HFFc6 (cell line): ENCODE results near the gene LYPLAL1. TPM values are rescaled to one million over a fixed set of nuclear protein-coding genes. Genes with fewer than 3 reads are reported as not detected.

Source experiments
- DNase-seq: peaks from one replicate; pipeline ENCODE4 v3.0.0-alpha.2; 2018
- H3K27ac Mint-ChIP-seq: 2 replicates; pipeline ENCODE4 v1.8.0; 2020; ENCODE audit warnings: mild to moderate bottlenecking, mixed read lengths
- H3K27me3 Mint-ChIP-seq: 2 replicates; pipeline ENCODE4 v1.8.0; 2021; ENCODE audit warnings: mild to moderate bottlenecking, moderate library complexity, mixed read lengths; ENCODE audit not compliant: insufficient read depth
- H3K36me3 Mint-ChIP-seq: 2 replicates; pipeline ENCODE4 v1.8.0; 2021; ENCODE audit warnings: low read depth, mixed read lengths
- H3K4me1 Mint-ChIP-seq: 2 replicates; pipeline ENCODE4 v1.8.0; 2020; ENCODE audit warnings: low read depth, mixed read lengths
- H3K4me3 Mint-ChIP-seq: 2 replicates; pipeline ENCODE4 v1.8.0; 2020; ENCODE audit warnings: mild to moderate bottlenecking, moderate library complexity, mixed read lengths
- H3K9me3 Mint-ChIP-seq: 2 replicates; pipeline ENCODE4 v1.8.0; 2020; ENCODE audit warnings: mild to moderate bottlenecking, mixed read lengths
- CTCF ChIP-seq: fragments of 200-600 bp; sonication (generic); IDR thresholded peaks from 2 replicates; pipeline ENCODE4 v1.5.0; 2021; ENCODE audit warnings: antibody characterized with exemption, mild to moderate bottlenecking
- total RNA-seq, 6 experiments: library from RNA; stranded (reverse); fragmentation: NEBNext Ultra II Directional; extraction: Animal tissue kit (Norgen Biotek cat#: 25700); gene quantifications; 2 replicates in 1 of 6; 3 replicates in 5 of 6; pipeline ENCODE4 v1.2.3, GENCODE V29; 2021

The LYPLAL1 gene
- total RNA-seq, 6 experiments from 2014 or later: 20.5 to 28.1 (median 22.3) TPM

GRCh38 chr1:219151467-219151866, 22.2 kb upstream of the LYPLAL1 start:
- DNase-seq: no peak
- Mint-ChIP-seq H3K27me3 (no peaks in the 10 kb centered on the region; the same call in 1 of the 2 replicates), H3K27ac (no peak overlapping the region), H3K36me3 (no peaks in the 10 kb centered on the region), H3K4me3 (no peak overlapping the region), H3K9me3 (no peaks in the 10 kb centered on the region), H3K4me1 (no peaks in the 10 kb centered on the region; the same call in 1 of the 2 replicates)
- peak; percentile 13; the same call in 1 of the 2 replicates for TF ChIP-seq CTCF

GRCh38 chr1:219152751-219153150, 20.9 kb upstream of the LYPLAL1 start:
- TF ChIP-seq CTCF: no peak
- Mint-ChIP-seq H3K9me3 (no peaks in the 10 kb centered on the region), H3K36me3 (no peaks in the 10 kb centered on the region), H3K4me1 (no peaks in the 10 kb centered on the region; the same call in 1 of the 2 replicates), H3K4me3 (no peak overlapping the region), H3K27ac (no peak overlapping the region), H3K27me3 (no peaks in the 10 kb centered on the region; the same call in 1 of the 2 replicates)
- DNase-seq: no peak

- Mint-ChIP-seq H3K4me1 (no peaks in the 10 kb centered on the region; the same call in 1 of the 2 replicates), H3K9me3 (no peaks in the 10 kb centered on the region), H3K36me3 (no peaks in the 10 kb centered on the region), H3K27me3 (no peaks in the 10 kb centered on the region; the same call in 1 of the 2 replicates), H3K4me3 (no peak overlapping the region), H3K27ac (no peak overlapping the region)
- no peak for DNase-seq
- no peak for TF ChIP-seq CTCF
Measured at GRCh38 chr1:219153723-219154122, 20.0 kb upstream of the LYPLAL1 start.

GRCh38 chr1:219155135-219155534, 18.5 kb upstream of the LYPLAL1 start:
- Mint-ChIP-seq H3K4me1 (no peaks in the 10 kb centered on the region; the same call in 1 of the 2 replicates), H3K27me3 (no peaks in the 10 kb centered on the region; the same call in 1 of the 2 replicates), H3K4me3 (no peak overlapping the region), H3K36me3 (no peaks in the 10 kb centered on the region), H3K9me3 (no peaks in the 10 kb centered on the region), H3K27ac (no peak overlapping the region)
- no peak for TF ChIP-seq CTCF
- DNase-seq: no peak

GRCh38 chr1:219159946-219160645, 13.6 kb upstream of the LYPLAL1 start:
- H3K36me3 Mint-ChIP-seq: no peaks in the 10 kb centered on the region
- H3K27me3 Mint-ChIP-seq: no peaks in the 10 kb centered on the region
- no peak overlapping the region for H3K27ac Mint-ChIP-seq
- H3K4me1 Mint-ChIP-seq: no peaks in the 10 kb centered on the region
- H3K4me3 Mint-ChIP-seq: no peak overlapping the region
- TF ChIP-seq CTCF: no peak
- no peaks in the 10 kb centered on the region for H3K9me3 Mint-ChIP-seq
- no peak for DNase-seq
